GM21576 (cell line): ENCODE measurements around the gene AJUBA.
A peak's percentile ranks its signal among the peaks of the same experiment; 100 is the strongest.
"Not testable (repeated sequence)": the region's sequence is repeated elsewhere in the genome, so short reads cannot be mapped to it uniquely, and the experiment has no call there.

ENCODE experiments used
- ATAC-seq: cut with Tn5 transposase; IDR thresholded peaks from one replicate; pipeline ENCODE4 v1.9.1; 2021; ENCODE audit warnings: mild to moderate bottlenecking, moderate library complexity; ENCODE audit not compliant: unreplicated experiment

The AJUBA gene

GRCh38 chr14:22955702-22956569 is 26.4 kb downstream of the AJUBA start:
- no peak for ATAC-seq

- no peak for ATAC-seq
These were observed 29.9 kb downstream of the AJUBA start for GRCh38 chr14:22952418-22952817.

- ATAC-seq: not testable (repeated sequence)
These were observed 30.6 kb downstream of the AJUBA start for GRCh38 chr14:22951795-22952194.

- ATAC-seq: no peak
These were observed 36.7 kb downstream of the AJUBA start for GRCh38 chr14:22945642-22946041.

GRCh38 chr14:22939684-22940083 is 42.7 kb downstream of the AJUBA start:
- ATAC-seq: no peak

GRCh38 chr14:22935156-22935555 is 47.2 kb downstream of the AJUBA start:
- ATAC-seq: no peak

- ATAC-seq: no peak
These were observed 50.2 kb downstream of the AJUBA start for GRCh38 chr14:22932146-22932545.

- ATAC-seq: no peak
These were observed 52.4 kb downstream of the AJUBA start for GRCh38 chr14:22929961-22930364.

GRCh38 chr14:22929104-22929960 is 53.0 kb downstream of the AJUBA start, which contains the start of gene PRMT5:
TSS of gene PRMT5 (minus strand) at chr14:22929376. CDS start at chr14:22929361, 15 bp downstream.
- peak; percentile 95 for ATAC-seq

- ATAC-seq: no peak
These were observed 53.9 kb downstream of the AJUBA start for GRCh38 chr14:22928237-22929103.

- no peak for ATAC-seq
These were observed 56.0 kb downstream of the AJUBA start for GRCh38 chr14:22926316-22926715.

GRCh38 chr14:22925513-22925912 is 56.8 kb downstream of the AJUBA start:
- ATAC-seq: no peak

- ATAC-seq: no peak
These were observed 58.6 kb downstream of the AJUBA start for GRCh38 chr14:22923746-22924145.

- ATAC-seq: no peak
These were observed 60.1 kb downstream of the AJUBA start for GRCh38 chr14:22922294-22922693.
